HCT116 (cell line): ENCODE measurements around the gene DCBLD2.

ENCODE experiments used
- CTCF ChIP-seq, 3 experiments: fragments of 200-600 bp in 1 of 3; sonication (generic) in 1 of 3; IDR thresholded peaks in 2 of 3; conservative IDR thresholded peaks in 1 of 3; 2 replicates each; pipeline ENCODE4 v1.5.1; 2012 to 2017; ENCODE audit warnings: low read depth in 2 of 3, low read length in 2 of 3, antibody characterized with exemption in 1 of 3, borderline replicate concordance in 1 of 3, control low read depth in 1 of 3, mild to moderate bottlenecking in 1 of 3, mixed read lengths in 1 of 3, mixed run types in 1 of 3, moderate library complexity in 1 of 3; ENCODE audit not compliant: insufficient read depth in 1 of 3
- EGR1 ChIP-seq: IDR thresholded peaks from 2 replicates; pipeline ENCODE4 v1.6.1; 2012; ENCODE audit warnings: low read depth
- EZH2 ChIP-seq: fragments of 200-600 bp; sonication (generic); IDR thresholded peaks from 2 replicates; pipeline ENCODE4 v1.6.1; 2017; ENCODE audit warnings: antibody characterized with exemption, mixed run types
- JUND ChIP-seq: IDR thresholded peaks from 2 replicates; pipeline ENCODE4 v1.6.1; 2012
- POLR2A ChIP-seq: IDR thresholded peaks from 2 replicates; pipeline ENCODE4 v1.7.0; 2011; ENCODE audit warnings: borderline replicate concordance; ENCODE audit not compliant: insufficient read depth, insufficient read length; ENCODE audit errors: extremely low read depth
- POLR2AphosphoS5 ChIP-seq: IDR thresholded peaks from 2 replicates; pipeline ENCODE4 v1.6.1; 2011; ENCODE audit warnings: mild to moderate bottlenecking, low read depth, low read length, moderate library complexity
- RAD21 ChIP-seq: IDR thresholded peaks from 2 replicates; pipeline ENCODE4 v1.6.1; 2012; ENCODE audit warnings: low read depth, mild to moderate bottlenecking
- REST ChIP-seq: IDR thresholded peaks from 2 replicates; pipeline ENCODE4 v1.6.1; 2012; ENCODE audit warnings: low read depth
- SIN3A ChIP-seq: IDR thresholded peaks from 2 replicates; pipeline ENCODE4 v1.6.1; 2012; ENCODE audit warnings: low read depth
- SP1 ChIP-seq: IDR thresholded peaks from 2 replicates; pipeline ENCODE4 v1.6.1; 2012; ENCODE audit warnings: low read depth
- YY1 ChIP-seq: IDR thresholded peaks from 2 replicates; pipeline ENCODE4 v1.6.1; 2011; ENCODE audit warnings: low read length, low read depth, moderate library complexity, mild to moderate bottlenecking; ENCODE audit not compliant: insufficient replicate concordance; ENCODE audit errors: extremely low read depth
- ZFX ChIP-seq: fragments of 450-650 bp; IDR thresholded peaks from 2 replicates; pipeline ENCODE4 v1.6.1; 2017

GRCh38 chr3:98791341-98792325 lies 109.9 kb downstream of the DCBLD2 start:
- no peak for TF ChIP-seq POLR2A
- no peak for TF ChIP-seq REST
- no peak for TF ChIP-seq CTCF (IDR thresholded peaks at IDR 0.05 in 2 of 3, conservative IDR thresholded peaks at IDR 0.05 in 1 of 3; ENCODE audit: borderline replicate concordance in 1 of 3, insufficient read depth in 1 of 3, low read depth in 2 of 3, low read length in 2 of 3)
- TF ChIP-seq YY1, result no peak
- peak; percentile 38 for TF ChIP-seq POLR2AphosphoS5
- TF ChIP-seq SP1, result no peak
- no peak for TF ChIP-seq ZFX
- TF ChIP-seq EGR1, result no peak
- TF ChIP-seq SIN3A, result no peak
- no peak for TF ChIP-seq JUND
- no peak for TF ChIP-seq RAD21
- TF ChIP-seq EZH2, result no peak
